Transverse colon (tissue), 3 donors: ENCODE data around the gene PRKCD.

Experiments
- CTCF ChIP-seq, 5 experiments: fragments of 200-600 bp in 3 of 5; fragments of 450-650 bp in 2 of 5; sonication (generic) in 3 of 5; IDR thresholded peaks; 1 replicate in 2 of 5; 2 replicates in 3 of 5; pipeline ENCODE4 v1.5.1; 2016 to 2017; ENCODE audit warnings: antibody characterized with exemption in 5 of 5, inconsistent platforms in 3 of 5, mild to moderate bottlenecking in 2 of 5, moderate library complexity in 1 of 5
- EP300 ChIP-seq: sonication (generic); formaldehyde crosslinking; IDR thresholded peaks from one replicate; pipeline ENCODE4 v1.6.1; 2017; ENCODE audit warnings: antibody characterized with exemption, low read depth

- TF ChIP-seq EP300 (no peak), CTCF (IDR thresholded peaks at IDR 0.05) (no peak)
These were observed 11.3 kb upstream of the PRKCD start for GRCh38 chr3:53149699-53150098.
